A549 treated with GW870086 at 1 μM for 4 hours (cell line): Measurements from ENCODE around the gene ARL13B. TPM values are rescaled to one million over a fixed set of nuclear protein-coding genes. Genes with fewer than 3 reads are reported as not detected.

Experiments
- total RNA-seq: library from RNA; stranded (reverse); fragments of 200-300 nt; extraction: Qiagen RNA extraction; gene quantifications from 5 replicates; pipeline ENCODE4 v1.2.3, GENCODE V29; 2022; ENCODE audit warnings: low read depth

The ARL13B gene
- total RNA-seq: 8.5 to 12.9 TPM (median 12.5 TPM) in 5 replicates

DNA sequence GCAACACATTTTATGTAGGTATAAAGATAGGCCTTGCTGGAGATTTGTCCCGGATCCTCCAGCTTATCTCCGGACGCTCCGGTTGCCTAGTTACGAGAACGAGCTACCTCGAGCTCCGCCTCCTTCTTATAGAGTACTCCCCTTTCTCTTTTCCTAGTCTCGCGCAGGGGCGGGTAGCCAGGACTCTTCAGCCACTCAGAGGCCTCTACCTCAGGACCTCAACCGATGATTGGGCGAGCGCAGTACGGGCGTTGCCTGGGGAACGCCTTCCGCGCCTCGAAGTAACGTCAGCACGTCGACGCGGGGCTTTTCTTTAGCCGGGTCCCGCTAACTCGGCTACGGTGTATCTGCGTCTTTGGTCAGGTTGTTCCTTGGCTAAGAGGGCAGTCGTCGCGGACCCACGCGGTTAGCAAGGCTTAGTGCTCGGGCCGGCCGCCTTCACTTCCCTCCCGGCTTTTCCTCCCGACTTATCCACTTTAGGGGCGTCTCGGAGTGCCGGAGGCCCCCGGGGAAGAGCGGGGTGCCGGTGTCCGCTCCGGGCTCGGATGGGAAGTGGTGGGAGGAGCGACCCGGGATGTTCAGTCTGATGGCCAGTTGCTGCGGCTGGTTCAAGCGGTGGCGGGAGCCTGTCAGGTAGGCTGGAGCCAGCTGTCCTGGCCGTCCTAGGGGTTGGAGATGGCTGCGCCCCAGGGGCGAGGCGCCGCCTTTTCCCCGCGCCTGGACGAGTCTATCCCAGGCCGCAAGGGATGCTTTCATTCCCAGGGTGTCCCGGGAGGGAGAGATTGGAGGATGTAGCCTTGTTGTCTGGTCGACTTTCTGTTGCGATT lies at the start of gene ARL13B:
Gene ARL13B (plus strand): TSS at position 306 of the 827 bp plus-strand sequence. CDS start 269 bp downstream, at position 575.

DNA sequence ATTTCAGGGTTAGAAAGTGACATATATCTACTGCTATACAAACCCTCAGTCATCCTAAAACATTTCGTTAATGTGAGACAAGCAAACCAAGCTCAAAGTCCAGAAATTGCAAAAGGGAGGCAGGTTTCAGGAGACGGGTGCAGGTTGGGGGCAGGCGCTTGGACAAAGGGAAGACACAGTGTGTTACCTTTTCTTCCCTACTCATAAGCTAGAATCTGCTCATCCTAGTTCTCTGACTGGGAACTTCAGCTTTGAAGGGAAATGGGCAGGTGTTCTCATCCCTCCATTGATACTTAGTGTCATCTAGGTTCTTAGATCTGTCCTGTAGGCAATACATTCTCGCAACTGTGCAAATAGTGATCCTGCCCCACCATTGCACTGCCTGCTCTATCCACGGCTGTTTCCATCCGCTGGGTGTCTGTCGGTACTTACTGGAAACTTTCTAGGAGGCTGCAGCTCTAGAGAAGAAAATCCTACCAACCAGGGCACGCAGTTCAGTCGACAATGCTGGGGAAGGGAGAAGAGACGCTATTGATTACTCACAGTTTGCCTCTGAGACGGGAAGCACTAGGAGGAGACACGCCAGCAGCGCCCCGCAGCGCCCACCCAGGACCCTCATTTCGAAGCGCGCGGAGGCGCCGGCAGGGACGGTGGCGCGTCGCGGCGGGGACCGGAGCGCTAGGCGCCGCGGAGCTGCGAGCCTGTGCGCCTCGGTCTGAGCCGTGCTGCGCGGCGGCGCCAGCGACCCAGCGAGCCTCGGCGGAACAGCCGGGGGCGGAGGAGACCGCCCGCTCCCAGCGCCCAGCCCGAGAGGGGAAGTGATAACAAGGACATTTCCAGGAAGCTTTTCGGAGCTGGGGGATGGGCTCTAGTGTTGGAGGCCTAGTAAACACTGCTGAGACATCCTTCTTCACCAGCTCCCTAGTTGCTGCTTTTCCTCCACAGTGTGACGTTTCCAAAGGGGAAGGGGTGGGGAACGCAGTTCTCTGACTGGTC lies 6.5 kb upstream of the ARL13B start, which contains the start of gene PROS1:
Gene PROS1 (minus strand): TSS at position 766 of the 996 bp plus-strand sequence. CDS start 147 bp downstream, at position 619.

DNA sequence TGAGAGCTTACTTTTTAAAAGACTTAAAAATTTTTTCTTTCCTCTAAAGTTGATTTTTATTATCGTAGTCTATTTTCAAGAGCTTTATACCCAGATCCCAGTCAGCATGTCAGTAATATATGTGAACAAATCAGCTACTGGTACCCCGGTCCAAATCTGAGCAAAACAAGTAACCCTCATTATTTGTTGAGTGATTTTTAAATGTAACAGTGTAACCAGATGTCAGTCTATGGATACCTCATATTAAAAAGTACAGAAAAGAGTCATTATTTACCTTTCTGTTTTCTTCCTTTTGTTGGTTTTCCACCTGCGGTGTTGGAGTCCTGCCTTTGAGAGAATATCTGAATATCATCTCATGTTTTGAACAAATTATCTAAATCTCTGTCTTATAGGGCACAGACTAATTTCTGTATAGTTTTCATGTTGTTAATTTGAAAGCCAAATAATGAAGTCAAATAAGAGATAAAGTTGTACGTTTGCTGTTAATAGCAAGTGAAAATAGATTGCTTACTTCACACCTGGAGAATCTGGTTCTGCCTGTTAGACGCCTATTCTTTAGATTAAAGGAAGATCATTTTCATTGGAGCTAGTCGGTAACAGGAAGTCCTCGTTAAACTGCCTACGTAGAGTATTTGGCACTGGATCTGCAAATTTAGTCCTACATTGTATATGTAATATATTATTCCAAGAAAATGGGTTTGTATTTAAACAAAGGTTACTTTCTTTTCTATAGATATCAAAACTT lies 48.3 kb downstream of the ARL13B start, which contains the start of gene STX19:
Gene STX19 (minus strand): TSS at position 505 of the 745 bp plus-strand sequence. CDS start 13,328 bp downstream, outside the sequence.

DNA sequence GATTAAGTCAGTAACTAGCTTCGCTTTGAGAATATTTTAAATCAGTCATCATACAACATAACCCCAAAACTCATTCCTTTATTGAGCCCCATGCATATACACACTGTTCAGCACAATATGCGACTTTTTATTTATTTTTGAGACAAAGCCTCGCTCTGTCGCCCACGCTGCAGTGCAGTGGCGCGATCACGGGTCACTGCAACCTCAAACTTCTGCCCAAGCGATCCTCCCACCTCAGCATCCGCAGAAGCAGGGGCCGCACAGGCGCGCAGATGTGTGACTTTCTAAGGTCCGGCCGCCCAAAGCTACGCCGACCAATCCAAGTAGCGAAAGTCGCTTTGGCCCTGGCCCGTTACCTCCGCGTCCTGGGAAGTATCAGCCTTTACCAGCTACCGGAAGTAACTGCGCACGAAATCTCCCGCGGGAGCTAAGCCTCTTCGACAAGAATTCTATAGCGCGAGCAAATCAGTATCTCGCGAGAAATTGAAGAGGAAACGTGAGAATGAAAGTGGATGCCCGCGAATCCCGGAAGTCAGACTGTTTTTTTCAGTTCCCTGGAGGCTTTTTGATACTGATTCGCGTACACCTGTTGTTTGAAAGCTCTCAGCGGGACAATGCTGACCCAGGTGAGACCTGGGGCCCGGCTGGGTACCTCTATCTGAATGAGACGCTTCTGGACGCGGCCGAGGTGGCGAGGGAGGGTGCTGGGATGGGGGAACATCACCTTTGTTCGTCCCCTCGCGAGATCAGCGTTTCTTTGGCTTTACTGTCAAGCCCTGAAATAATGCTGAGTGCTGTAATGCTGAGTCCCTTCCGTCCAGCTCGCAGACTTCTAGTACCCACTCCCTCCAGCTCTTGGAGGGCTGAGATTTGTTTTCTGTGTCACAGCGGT lies 82.8 kb downstream of the ARL13B start, which contains the start of the genes DHFR2 and NSUN3:
Gene DHFR2 (minus strand): TSS at position 404 of the 892 bp plus-strand sequence. CDS start 1,405 bp downstream, outside the sequence.
Gene NSUN3 (plus strand): TSS at position 549 of the 892 bp plus-strand sequence. CDS start 66 bp downstream, at position 615.

Other genes starting within 250 kb of the ARL13B start
- 11.9 to 14.6 TPM (median 12.7 TPM) in 5 replicates for gene PROS1, start 6.3 kb upstream of the ARL13B start, total RNA-seq
- gene STX19, start 48.4 kb downstream of the ARL13B start, total RNA-seq: not detected in 5 replicates
- gene DHFR2, start 82.8 kb downstream of the ARL13B start, total RNA-seq: 2.8 to 4.0 TPM (median 3.5 TPM) in 5 replicates
- 5.0 to 8.2 TPM (median 7.1 TPM) in 5 replicates for gene NSUN3, start 82.9 kb downstream of the ARL13B start, total RNA-seq